A204.1 (cell line): ENCODE results near the gene SLC26A6.

Source experiments
- FAIRE-seq: peaks from 2 replicates; lab custom pipeline; 2012; peaks lifted over from hg19 to GRCh38; lab: Jason Lieb, UNC

Gene SLC26A6

DNA sequence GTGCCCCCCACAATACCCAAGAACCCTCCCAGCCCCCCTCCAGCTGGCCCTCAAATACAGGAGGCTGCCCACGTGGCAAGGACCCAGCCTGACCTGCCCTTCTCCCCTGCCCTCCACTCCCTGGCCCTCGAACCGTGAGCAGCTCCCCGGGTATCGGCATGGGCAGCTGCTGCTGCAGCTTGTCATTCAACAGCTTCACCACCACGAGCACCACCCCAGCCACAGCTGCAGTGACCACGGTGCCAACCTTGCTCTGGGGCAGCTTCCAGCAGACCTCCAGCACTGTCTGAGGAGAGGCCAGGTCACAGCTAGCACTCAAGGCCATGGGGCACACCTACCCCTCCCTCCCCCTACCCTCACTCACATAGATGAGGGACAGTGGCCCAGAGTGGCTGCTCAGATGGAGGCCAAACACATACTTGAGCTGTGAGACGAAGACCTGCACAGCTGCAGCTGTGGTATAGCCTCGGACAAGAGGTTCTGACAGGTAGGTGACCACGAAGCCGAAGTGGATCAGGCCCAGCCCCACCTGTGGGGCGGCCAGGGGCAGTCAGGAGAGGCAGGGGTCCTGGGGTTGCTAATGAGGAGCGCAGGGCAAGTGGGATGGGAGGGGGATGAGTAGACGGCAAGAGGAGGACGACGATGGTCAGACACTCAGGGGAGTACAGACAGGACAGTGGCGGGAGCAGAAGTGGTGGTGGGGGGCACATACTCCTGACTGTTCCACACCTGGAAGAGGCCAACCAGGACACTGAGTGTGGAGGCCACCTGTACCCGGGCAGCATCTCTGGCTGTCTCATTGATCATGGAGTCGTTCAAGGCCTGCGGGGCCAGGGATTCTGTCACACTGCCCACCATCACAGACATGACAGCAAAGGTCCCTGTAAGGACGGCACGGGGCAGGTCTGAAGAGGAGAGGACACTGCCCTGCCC, 3.5 kb downstream of the SLC26A6 start:
- FAIRE-seq, result no peak

DNA sequence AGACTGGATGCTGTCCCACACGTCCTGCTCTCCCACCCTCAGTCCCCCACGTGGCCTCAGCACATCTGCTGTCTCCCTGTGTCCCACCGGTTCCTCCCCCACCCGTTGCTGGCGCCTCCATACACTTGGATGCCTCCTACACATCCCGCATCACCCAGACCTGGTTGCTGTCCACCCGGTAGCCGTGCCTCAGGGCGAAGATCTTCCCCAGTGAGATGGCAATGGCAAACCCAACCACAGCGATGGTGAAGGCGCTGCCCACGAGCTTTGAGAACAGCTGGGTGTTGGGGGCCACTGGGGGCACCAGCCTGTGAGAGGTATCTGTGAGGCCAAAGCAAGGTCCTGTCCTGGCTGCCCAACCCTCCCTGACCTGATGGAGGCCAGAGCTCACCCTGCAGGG, 4.4 kb downstream of the SLC26A6 start:
- no peak for FAIRE-seq

DNA sequence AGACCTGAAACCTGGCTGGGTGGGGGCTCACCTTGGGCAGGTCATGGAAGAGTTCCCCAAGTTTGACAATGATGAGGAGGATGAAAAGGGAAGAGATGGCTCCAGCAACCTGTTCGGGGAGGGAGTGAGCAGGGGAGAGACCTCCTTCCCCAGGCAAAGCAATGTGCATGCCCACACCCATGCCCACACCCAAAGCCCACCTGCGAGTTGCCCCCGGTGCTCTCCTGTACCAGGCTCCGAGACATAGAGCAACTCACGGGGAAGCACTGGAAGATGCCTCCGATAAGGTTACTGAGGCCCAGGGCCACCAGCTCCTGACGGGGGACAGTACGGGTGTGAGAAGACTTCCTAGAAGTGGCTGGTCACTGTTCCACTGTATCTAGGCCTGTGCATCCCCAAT, 4.9 kb downstream of the SLC26A6 start:
- FAIRE-seq, result no peak

DNA sequence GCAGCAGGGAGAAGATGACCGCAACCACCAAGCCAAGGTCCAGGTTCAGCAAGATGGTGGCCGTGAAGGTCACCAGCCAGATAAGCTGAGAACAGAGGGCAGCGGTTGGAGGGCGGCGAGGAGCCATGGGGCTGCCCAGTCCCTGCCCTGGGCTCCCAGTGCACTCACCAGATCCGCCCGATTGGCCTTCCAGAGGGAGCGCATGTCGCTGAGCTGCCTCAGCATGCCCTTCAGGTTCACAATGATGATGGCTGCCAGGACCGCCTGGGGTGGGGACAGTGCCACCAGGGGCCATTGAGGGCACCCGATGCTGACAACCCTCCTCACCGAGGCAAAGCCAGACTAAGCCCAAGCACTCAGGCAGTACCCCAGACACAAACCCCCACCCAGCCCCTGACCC, 5.4 kb downstream of the SLC26A6 start:
- FAIRE-seq, result no peak

DNA sequence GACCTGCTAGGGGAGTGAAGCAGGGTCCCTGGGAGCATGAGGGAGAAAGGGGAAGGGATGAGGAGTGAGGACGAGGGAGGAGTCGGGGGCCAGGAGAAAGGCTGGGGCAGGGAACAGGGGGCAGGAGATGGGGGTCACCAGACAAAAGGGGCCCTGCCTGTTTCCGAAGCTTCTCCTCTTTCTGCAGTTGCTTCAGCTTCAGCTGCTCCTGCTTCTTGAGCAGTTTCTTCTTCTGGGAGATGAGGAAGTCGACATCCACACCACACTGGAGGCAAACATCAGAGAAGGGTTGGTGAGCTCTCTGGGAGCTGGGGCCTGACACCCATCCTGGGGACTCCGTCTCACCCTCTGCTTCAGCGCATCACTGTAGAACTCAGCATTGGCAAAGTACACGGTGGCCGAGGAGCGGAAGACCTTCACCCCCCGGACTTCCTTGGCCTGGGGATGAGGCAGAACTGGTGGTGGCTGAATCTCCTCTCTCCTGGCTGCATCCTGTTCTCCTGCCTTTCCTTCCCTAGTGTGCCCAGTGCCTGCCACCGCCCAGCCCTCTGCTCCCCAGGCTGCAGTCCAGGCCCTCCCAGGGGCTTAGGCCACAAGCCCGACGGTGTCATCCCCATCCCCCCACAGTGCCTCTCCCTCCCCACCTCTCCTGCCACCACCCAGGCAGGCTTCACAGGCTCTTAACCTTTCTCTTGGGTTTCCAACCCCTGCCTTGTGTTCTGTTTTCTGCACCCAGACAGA, 6.8 kb downstream of the SLC26A6 start:
- FAIRE-seq, result no peak

DNA sequence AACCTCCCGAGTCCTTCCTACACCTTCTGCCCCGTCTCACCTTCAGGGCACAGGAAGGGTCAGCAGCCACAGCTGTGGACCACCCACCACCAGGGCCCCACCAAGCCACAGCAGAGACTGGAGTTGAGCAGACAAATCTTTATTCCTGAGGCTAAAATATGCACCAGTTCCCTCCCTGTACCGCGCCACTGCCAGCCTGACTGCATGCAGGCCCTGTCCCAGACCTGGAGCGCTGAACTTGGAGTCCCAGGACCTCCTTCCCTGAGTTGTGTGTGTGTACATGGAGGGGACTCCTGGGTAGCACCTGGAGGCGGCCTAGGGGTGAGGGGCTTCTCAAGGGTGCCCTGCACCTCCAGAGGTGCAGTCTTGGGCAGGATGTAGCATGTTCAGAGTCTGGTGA, 9.7 kb downstream of the SLC26A6 start:
- FAIRE-seq, result no peak

DNA sequence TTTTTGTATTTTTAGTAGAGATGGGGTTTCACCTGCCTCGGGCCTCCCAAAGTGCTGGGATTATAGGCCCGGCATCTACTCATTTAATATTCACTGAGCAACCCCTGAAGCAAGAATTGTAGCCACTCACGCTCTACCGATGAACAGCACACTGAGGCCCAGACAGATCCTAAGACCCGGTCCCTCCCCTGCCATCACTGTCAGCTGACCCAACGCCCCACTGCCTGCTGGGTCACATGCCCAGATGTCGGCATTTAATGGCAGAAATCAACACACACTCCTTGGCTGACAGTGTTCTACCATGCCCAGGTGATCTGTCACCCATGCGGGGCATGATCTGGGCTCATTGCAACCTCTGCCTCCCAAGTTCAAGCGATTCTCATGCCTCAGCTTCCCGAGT, 10.5 kb downstream of the SLC26A6 start:
- no peak for FAIRE-seq

DNA sequence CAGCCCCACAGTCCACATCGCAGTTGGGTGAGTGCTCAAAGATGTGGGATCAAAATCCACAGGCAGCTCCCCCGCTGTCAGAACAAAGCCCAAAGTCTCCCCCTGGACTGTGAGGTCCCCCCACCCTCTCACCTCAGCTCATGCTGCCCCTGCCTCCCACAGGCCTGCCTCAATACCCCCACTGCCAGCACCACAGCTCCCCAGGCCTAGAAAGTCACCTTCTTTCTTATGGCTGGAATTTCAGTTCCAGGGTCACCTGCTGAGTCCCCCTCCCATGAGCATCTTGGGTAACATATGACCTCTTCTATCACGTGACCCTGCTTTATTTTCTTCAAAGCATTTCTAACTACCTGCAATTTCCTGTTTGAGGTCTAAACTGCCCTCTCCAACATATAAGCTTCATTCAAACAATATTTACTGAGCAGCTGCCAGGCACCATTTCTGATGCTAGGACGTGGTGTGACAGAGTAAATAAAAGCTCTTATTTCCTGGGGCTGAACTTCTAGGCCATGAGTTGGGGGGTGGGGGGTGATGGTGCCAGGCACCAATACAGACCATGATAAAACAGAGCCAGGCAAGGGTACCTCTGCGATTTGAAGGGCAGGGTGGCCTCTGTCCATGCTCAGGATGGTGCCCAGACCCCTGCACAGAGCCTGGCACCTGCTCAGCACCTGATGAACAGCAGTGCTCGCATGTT, 11.3 kb downstream of the SLC26A6 start:
- FAIRE-seq, result no peak

DNA sequence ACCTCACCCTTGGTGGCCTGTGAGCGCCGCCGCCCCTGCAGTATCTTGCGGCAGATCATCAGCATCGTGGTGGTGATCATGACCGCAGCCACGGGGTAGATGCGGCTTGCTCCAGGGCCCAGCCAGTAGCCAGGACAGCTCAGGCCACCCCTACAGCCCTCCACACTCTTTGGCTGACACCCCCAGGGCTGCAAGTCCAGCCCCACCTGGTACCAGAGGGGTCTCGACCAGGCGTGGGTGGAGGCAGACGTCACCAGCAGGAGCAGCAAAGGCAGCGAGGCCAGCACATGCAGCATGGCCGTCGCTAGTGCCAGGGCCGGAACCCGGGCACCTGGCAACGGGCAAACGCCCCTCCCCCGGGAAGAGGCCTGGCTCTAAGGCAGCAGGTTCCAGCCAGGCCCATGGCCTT, 13.8 kb downstream of the SLC26A6 start, which contains the start of gene TMEM89:
Gene TMEM89, minus strand, starts transcription at position 309 of the 409 bp plus-strand sequence. Its CDS starts 13 bp downstream, at position 296.
- FAIRE-seq, result no peak

DNA sequence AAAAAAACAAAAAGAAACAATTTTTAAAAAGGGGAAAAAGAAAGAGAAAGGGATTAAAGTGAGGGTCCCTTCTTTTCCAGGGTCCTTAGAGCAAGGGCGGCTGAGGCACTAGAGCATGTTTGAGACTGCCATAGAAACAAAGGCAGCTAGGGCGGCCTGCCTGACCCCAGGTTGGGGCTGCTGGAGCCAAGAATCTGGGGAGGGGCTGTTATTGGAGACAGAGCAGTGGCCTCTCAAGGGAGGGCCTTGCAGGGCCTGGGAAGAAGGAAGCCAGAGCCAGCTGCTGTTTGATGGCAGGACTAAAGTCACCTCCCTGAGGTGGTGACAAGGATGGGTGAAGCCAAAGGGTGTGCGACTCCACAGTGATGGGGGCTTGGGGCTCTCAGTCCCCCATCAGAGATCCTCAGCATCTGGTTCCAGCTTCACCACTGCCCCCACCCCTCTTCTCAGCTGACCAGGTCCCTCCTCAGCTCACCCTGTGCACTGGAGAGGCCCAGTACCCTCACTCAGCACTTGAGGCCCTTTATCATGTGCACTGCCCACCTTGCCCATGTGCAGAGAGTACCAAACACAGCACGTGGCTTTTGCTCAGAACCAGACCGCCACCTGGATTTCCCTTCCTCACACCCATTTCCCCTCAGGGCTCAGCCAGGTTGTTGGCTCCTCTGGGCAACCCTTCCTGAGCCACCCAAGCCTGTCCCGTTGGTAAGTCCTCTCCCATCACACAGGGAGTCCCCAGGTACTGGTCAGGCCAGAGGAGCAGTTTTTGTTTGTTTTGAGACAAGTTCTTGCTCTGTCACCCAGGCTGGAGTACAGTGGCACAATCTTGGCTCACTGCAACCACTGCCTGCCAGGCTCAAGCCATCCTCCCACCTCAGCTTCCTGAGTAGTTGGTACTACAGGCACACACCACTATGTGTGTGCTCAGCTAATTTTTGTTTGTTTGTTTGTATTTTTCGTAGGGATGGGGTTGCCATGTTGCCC, 15.4 kb downstream of the SLC26A6 start:
- FAIRE-seq, result no peak

DNA sequence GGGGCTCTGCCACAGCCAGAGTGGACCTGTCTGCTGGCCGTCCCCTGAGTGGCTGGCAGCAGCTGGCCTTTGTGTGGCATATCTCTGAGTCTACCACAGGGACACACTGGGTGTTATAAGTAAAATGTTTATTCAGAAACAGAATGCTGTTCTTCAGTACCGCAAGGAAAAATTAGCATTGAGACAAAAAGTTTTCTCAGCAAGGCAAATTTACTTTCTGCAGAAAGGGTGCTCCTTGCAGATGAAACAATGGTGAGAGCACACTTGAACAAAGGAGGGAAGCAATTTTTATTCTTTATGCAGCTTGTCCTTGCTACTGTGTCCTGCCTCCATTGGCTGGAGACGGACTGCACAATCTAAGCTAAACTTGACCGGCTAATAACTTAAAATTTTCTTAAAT, 17.7 kb downstream of the SLC26A6 start:
- no peak for FAIRE-seq

DNA sequence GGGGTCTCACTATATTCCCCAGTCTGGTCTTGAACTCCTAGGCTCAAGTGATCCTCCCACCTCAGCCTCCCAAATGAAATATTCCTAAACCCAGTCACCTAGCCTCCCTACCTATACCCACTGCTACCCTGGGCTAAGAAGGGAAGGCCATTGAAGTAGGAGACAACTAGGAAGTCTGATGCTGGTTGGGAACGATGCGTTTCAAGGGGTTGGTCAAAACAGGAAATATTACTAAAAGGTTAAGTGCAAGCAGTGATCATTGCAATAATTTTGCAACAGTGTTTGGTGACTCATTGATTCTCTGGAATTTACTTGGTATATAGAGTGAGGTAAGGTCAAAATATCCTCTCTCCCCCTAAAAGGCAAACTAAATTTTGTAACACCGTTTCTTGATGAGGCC, 21.2 kb downstream of the SLC26A6 start:
- no peak for FAIRE-seq

DNA sequence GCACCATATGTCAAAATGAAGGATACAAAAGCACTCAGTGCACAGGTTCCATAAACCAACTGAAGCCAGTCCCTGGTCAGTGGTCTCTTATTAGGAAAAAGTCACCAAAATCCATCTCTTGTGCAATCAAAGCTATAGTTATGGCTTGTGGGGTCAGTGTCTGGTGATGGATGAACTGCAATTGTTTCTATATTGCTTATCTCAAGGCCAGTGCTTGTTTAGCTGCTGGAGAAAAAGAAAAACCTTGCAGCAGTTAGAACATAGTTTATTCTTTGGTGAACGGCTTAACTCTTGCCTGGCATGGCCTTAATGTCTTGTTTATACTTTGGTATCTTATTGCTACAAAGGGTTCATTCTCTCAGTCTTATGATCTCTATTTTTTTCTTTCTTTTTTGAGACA, 23.0 kb downstream of the SLC26A6 start:
- no peak for FAIRE-seq

DNA sequence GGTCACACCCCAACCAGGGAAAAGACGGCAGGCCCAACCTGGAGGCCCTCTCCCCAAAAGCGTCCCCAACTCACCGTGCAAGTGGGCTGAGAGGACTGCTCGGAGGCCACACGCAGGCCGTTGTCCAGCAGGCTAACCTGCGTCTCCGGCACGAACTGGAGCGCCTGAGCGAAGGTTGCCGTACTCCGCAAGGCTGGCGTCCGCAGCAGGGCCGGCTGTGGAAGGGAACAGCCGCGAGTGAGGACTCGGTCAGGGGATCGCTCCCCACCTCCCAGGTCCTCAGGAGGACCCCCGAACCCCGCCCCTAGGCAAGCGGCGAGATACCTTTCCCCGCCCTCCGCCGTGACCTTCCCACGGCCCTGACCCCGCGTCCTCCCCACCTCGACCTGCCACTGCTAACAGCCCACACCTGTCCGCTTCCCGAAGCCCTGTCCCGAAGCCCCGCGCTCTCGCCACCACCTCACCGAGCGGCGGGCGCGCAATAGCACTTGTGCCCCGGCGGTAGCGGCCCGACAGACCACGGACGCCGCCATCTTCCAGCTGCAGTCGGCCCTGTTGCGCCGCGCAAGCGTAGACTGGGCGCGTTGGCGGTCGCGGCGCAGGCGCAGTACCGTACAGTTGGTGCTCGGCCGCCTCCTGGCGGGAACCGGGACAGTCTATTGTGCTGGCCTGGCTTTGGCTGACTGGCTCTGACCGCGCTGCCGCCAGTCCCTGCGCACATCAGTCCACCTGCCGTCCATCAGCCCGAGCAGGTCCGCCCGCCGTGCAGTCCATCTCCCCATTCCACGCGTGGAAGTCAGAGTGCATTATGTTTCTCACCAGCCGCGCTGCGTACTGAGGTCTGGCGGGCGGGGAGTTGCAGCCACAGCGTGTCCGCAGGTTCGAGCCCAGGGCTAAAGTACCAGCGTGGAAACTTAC, 25.9 kb downstream of the SLC26A6 start, which contains the start of gene UQCRC1:
Gene UQCRC1, minus strand, starts transcription at position 559 of the 918 bp plus-strand sequence. Its CDS starts 26 bp downstream, at position 533.
- peak; percentile 73 for FAIRE-seq

DNA sequence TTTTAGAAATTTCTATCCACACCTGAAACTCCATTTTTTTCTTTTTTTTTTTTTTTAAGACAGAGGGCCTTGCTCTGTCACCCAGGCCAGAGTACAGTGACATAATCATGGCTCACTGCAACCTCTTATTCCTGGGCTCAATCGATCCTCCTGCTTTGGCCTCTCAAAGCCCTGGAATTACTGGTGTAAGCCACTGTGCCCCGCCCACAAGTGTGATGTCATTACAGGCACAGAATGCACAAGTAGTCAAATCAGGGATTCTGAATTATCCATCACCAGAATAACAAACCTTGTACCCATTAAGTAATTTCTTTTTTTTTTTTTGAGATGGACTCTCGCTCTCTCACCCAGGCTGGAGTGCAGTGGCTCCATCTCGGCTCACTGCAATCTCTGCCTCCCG, 27.7 kb downstream of the SLC26A6 start:
- no peak for FAIRE-seq

DNA sequence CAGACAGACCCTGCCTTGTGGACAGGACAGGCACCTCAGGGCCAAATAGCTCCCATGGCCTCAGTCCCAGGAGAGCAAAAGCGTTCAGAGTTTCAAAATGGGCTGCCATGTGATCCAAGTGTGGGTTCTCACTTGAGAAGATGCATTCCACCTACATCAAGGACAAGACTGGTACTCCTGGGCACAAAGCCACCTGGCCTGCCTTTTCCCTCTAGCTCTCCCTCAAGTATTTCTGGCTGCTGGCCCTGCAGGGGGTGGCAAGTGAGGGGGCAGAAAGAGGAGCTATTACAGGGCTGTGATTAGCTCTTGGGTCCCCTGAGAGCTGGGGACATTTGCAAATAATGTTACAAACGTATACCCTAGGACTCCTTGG, 33.7 kb downstream of the SLC26A6 start:
- no peak for FAIRE-seq

DNA sequence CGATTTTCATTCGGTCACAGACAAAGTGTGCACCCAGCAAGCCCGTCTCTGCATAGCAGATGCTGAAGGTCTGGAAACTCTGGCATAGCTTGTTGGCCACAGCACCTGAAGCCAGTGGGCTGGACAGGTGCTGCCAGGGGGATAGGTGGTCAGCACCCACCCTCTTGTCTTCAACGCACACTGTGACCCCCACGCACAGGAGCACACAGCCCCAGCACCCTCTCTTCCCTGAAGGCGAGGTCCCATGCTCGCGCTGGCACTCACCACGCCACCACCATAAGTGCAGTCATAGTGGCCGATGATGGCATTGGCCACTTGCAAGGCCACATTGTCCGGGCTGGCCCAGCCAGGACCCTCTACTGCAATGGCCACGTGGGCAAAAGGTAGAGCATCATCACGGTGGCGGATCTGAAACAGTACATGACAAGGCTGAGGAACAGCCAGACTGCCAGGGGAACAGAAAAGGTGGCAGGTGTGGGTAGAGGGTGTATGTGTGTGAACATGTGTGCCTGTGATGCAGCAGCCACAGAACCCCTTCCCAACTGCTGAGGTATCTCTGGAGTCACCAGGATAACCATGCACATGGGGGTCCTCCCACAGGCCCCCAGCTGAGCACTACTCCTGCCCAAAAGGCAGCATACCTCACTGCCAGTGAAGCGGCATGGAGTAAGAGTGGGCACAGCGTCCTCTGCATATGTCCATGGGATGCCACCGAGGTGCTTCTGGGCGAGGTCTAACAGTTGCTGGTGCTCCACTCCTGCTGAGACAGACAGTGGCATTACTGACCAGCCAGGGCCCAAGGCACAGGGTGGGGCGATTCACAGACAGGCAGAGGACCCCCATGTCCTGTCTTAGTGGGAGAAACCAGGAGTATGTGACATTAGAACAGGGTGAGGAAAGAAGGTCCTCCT, 34.3 kb downstream of the SLC26A6 start:
- FAIRE-seq, result no peak

DNA sequence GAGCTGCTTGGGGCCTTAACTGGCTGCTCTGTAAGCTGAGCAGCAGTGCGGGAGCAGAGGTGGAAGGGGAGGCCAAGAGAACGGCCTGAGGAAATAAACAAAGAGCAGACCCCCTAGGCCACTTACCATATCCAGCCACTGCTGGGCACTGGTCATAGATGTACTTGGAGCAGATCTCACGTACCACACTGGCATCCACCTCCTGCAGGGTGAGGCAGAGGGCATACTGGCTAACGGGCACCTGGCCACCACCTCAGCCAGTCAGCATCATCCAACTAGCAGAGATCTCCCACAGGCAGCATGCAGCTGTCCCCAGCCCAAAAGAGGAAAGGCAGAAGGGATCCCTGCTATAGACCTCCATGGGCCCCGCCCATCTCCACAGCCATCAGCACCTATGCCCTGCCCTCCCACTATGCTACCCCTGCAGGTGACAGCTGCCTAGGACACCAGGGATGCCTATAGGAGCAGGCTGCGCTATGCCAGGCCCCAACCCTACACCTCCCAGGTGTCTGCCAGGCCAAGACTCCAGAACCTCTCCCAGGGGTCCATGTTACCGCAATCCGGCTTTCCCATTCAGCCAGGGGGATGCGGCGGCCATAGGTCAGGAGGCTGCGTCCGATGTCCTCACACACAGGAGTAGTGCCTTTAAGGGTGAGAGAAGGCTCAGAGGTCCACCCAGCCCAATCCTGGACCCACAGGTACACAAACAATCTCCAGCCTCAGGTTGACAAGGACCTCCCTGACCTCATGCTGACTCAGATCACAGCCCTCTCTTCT, 35.6 kb downstream of the SLC26A6 start:
- FAIRE-seq, result no peak
